ENCODE results near the gene NPTN.

DNA sequence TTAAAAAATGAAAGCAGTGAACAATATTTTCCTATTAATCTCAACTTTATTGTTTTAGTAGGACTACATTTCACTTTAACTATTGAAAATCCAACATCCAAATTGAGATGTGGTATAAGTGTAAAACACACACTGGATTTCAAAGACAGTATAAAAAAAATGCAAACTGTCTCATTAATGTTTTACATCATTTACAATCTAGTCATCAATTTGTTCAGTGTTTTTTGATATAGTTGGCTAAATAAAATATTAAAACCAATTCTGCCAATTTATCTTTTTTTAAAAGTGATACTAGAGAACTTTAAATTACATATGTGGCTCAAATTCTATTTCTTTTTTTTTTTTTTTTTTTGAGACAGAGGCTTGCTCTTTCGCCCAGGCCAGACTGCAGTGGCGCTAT, 95.1 kb downstream of the NPTN start:
- TF ChIP-seq CTCF (IDR thresholded peaks at IDR 0.05) (no peak), POLR2A (IDR thresholded peaks at IDR 0.05) (no peak)
